HuH-7.5 (cell line): ENCODE data around the gene NOS1AP.
"Not testable (repeated sequence)": the region's sequence is repeated elsewhere in the genome, so short reads cannot be mapped to it uniquely, and the experiment has no call there.

ENCODE experiments used
- DNase-seq: peaks from one replicate; pipeline ENCODE4 v3.0.0; 2011; ENCODE audit warnings: low spot score

NOS1AP gene

GRCh38 chr1:162195567-162195966, 126.1 kb downstream of the NOS1AP start:
- DNase-seq: no peak

GRCh38 chr1:162196387-162196786, 126.9 kb downstream of the NOS1AP start:
- DNase-seq: no peak

- no peak for DNase-seq
Observed at GRCh38 chr1:162197041-162197531, 127.6 kb downstream of the NOS1AP start.

GRCh38 chr1:162197615-162198421, 128.3 kb downstream of the NOS1AP start:
- DNase-seq: no peak

GRCh38 chr1:162200096-162200847, 130.8 kb downstream of the NOS1AP start:
- no peak for DNase-seq

GRCh38 chr1:162201062-162201461, 131.6 kb downstream of the NOS1AP start:
- DNase-seq: not testable (repeated sequence)

- DNase-seq: no peak
Observed at GRCh38 chr1:162204129-162204822, 134.8 kb downstream of the NOS1AP start.

GRCh38 chr1:162204823-162205155, 135.3 kb downstream of the NOS1AP start:
- no peak for DNase-seq

GRCh38 chr1:162206300-162206699, 136.8 kb downstream of the NOS1AP start:
- no peak for DNase-seq

- DNase-seq: no peak
Observed at GRCh38 chr1:162206749-162207635, 137.5 kb downstream of the NOS1AP start.

GRCh38 chr1:162207862-162208261, 138.4 kb downstream of the NOS1AP start:
- no peak for DNase-seq

- no peak for DNase-seq
Observed at GRCh38 chr1:162210196-162210595, 140.7 kb downstream of the NOS1AP start.

GRCh38 chr1:162212713-162213112, 143.2 kb downstream of the NOS1AP start:
- DNase-seq: no peak

GRCh38 chr1:162213281-162213912, 143.9 kb downstream of the NOS1AP start:
- no peak for DNase-seq

- DNase-seq: no peak
Observed at GRCh38 chr1:162214202-162214601, 144.7 kb downstream of the NOS1AP start.

GRCh38 chr1:162215902-162216301, 146.4 kb downstream of the NOS1AP start:
- DNase-seq: no peak

- no peak for DNase-seq
Observed at GRCh38 chr1:162216604-162217003, 147.1 kb downstream of the NOS1AP start.

GRCh38 chr1:162217706-162218105, 148.2 kb downstream of the NOS1AP start:
- no peak for DNase-seq

- DNase-seq: no peak
Observed at GRCh38 chr1:162218546-162218945, 149.1 kb downstream of the NOS1AP start.

- no peak for DNase-seq
Observed at GRCh38 chr1:162218975-162219374, 149.5 kb downstream of the NOS1AP start.

GRCh38 chr1:162219461-162219860, 150.0 kb downstream of the NOS1AP start:
- DNase-seq: no peak
